HepG2 (cell line): ENCODE data around the gene PNMA8B. TPM values are rescaled to one million over a fixed set of nuclear protein-coding genes. Genes with fewer than 3 reads are reported as not detected.

ENCODE experiments used
- ATAC-seq: fragments of 200-7000 bp; cut with Tn5 transposase; 3 replicates; pipeline ENCODE4 v1.9.1; 2020; ENCODE audit warnings: mild to moderate bottlenecking, moderate library complexity
- BruUV-seq: library from RNA; stranded (reverse); fragments of 400-500 nt; replicated peaks from 2 replicates; lab custom pipeline; 2021; lab: Mats Ljungman, UMichigan
- CTCF ChIA-PET: fragments of 300-600 bp; formaldehyde crosslinking; extraction: SDS; loops from one replicate; lab custom pipeline; 2021; ENCODE audit warnings: low total read pairs, inconsistent platforms, low intra/inter-chr PET ratio; lab: Yijun Ruan, JAX
- POLR2A ChIA-PET: fragments of 350-600 bp; sonication (Branson Sonifier 250); formaldehyde crosslinking; loops from one replicate; lab custom pipeline; 2020; ENCODE audit warnings: antibody characterized with exemption, inconsistent platforms; lab: Yijun Ruan, JAX
- DNase-seq: peaks from one replicate; pipeline ENCODE4 v3.0.0-alpha.2; 2015; ENCODE audit warnings: low spot score
- FAIRE-seq: peaks from 3 replicates; lab custom pipeline; 2011; peaks lifted over from hg19 to GRCh38; lab: Jason Lieb, UNC
- H2AFZ ChIP-seq: one replicate; pipeline ENCODE4 v1.6.1; 2011; ENCODE audit warnings: low read length, inconsistent platforms
- H3K27ac ChIP-seq: fragments of 300-600 bp; 3 replicates; pipeline ENCODE4 v1.8.0; 2011; ENCODE audit warnings: mixed run types, mild to moderate bottlenecking, mixed read lengths, low read length, inconsistent platforms; ENCODE audit not compliant: insufficient read depth; ENCODE audit errors: extremely low read length
- H3K27me3 ChIP-seq, 2 experiments: fragments of 200-600 bp in 1 of 2; 2 replicates in 1 of 2; 3 replicates in 1 of 2; pipeline versions ENCODE4 v1.6.0 to v1.8.0; 2011; ENCODE audit warnings: low read length in 2 of 2, mild to moderate bottlenecking in 2 of 2, moderate library complexity in 2 of 2, inconsistent platforms in 1 of 2; ENCODE audit not compliant: insufficient read depth in 2 of 2, control insufficient read depth in 1 of 2
- H3K36me3 ChIP-seq, 2 experiments: fragments of 200-600 bp in 1 of 2; replicated peaks in 1 of 2; 2 replicates in 1 of 2; 3 replicates in 1 of 2; pipeline versions ENCODE4 v1.5.1 to v1.8.0; 2011; ENCODE audit warnings: low read length in 2 of 2, inconsistent platforms in 1 of 2; ENCODE audit not compliant: insufficient read depth in 2 of 2, control insufficient read depth in 1 of 2
- H3K4me1 ChIP-seq: 2 replicates; pipeline ENCODE4 v1.5.1; 2012; ENCODE audit warnings: low read length, inconsistent platforms; ENCODE audit not compliant: insufficient read depth
- H3K4me2 ChIP-seq: 2 replicates; pipeline ENCODE4 v1.6.0; 2011; ENCODE audit warnings: low read depth, low read length, inconsistent platforms
- H3K4me3 ChIP-seq, 3 experiments: fragments of 200-600 bp in 1 of 3; sonication (generic), shearing (Covaris generic) in 1 of 3; replicated peaks in 1 of 3; 2 replicates each; pipeline ENCODE4 v1.5.1; 2011 to 2016; ENCODE audit warnings: low read length in 3 of 3, inconsistent platforms in 2 of 3, low read depth in 2 of 3, mild to moderate bottlenecking in 2 of 3, control low read depth in 1 of 3, mixed read lengths in 1 of 3; ENCODE audit not compliant: insufficient read depth in 1 of 3
- H3K79me2 ChIP-seq: one replicate; pipeline ENCODE4 v1.6.1; 2011; ENCODE audit warnings: low read length, inconsistent platforms; ENCODE audit not compliant: insufficient read depth
- H3K9ac ChIP-seq: 2 replicates; pipeline ENCODE4 v1.6.0; 2011; ENCODE audit warnings: mild to moderate bottlenecking, low read depth, low read length, inconsistent platforms; ENCODE audit not compliant: insufficient read depth
- H3K9me3 ChIP-seq: 2 replicates; pipeline ENCODE4 v1.5.1; 2012; ENCODE audit warnings: mild to moderate bottlenecking, low read length
- H4K20me1 ChIP-seq: 2 replicates; pipeline ENCODE4 v1.6.0; 2011; ENCODE audit warnings: inconsistent platforms, mild to moderate bottlenecking, low read length, moderate library complexity; ENCODE audit not compliant: insufficient read depth
- AHR ChIP-seq: IDR thresholded peaks from 2 replicates; pipeline ENCODE4 v1.6.1; 2018; ENCODE audit warnings: missing genetic modification reagents, missing compliant biosample characterization
- CEBPB ChIP-seq: IDR thresholded peaks from 2 replicates; pipeline ENCODE4 v1.6.1; 2011; ENCODE audit warnings: low read depth, low read length, improper control_type of control experiment, borderline replicate concordance
- PAXIP1 ChIP-seq: sonication (generic); formaldehyde crosslinking; conservative IDR thresholded peaks from 2 replicates; pipeline ENCODE4 v1.4.0; 2020; ENCODE audit warnings: mild to moderate bottlenecking, missing genetic modification reagents, moderate library complexity
- RARG ChIP-seq: sonication (generic); formaldehyde crosslinking; IDR thresholded peaks from 2 replicates; pipeline ENCODE4 v1.4.0; 2020; ENCODE audit warnings: low read depth, mild to moderate bottlenecking, missing genetic modification reagents
- TBX2 ChIP-seq: sonication (generic); formaldehyde crosslinking; IDR thresholded peaks from 2 replicates; pipeline ENCODE4 v1.5.0; 2020; ENCODE audit warnings: missing genetic modification reagents, mild to moderate bottlenecking, borderline replicate concordance
- XRCC5 ChIP-seq: fragments of 200-400 bp; formaldehyde crosslinking; optimal IDR thresholded peaks from 2 replicates; pipeline ENCODE3; 2017; ENCODE audit warnings: mild to moderate bottlenecking, low read length
- ZFP82 ChIP-seq: sonication (generic); formaldehyde crosslinking; IDR thresholded peaks from 2 replicates; pipeline ENCODE4 v1.5.1; 2020; ENCODE audit warnings: mild to moderate bottlenecking, missing genetic modification reagents, borderline replicate concordance
- WGBS: methylation state at CpG from one replicate; pipeline ENCODE4 v1.1.6; 2017; ENCODE audit warnings: low lambda C conversion rate; 5-methylcytosine and 5-hydroxymethylcytosine counted together
- in situ Hi-C: cut with HindIII; loops from 2 replicates; pipeline ENCODE4 v1.10.0; 2017; ENCODE audit warnings: low pct_unique_long_range_greater_than_20kb; ENCODE audit not compliant: extremely low pct_ligation_motif_present
- intact Hi-C: fragments of 100-400 bp; cut with micrococcal nuclease; formaldehyde crosslinking; loops from one replicate; pipeline ENCODE4 v1.10.0; 2022; ENCODE audit not compliant: unreplicated experiment
- polyA plus RNA-seq, 8 experiments: library from polyadenylated mRNA; depleted of rRNA in 3 of 8; stranded (reverse) in 7 of 8; unstranded in 1 of 8; fragments of >200 nt; fragmentation: Illumina TruSeq in 4 of 8; extraction: Trizol in 4 of 8; gene quantifications; 2 replicates each; pipeline versions ENCODE4 v1.2.1 to v1.2.3, GENCODE V29; 2011 to 2016; ENCODE audit warnings: low read depth in 4 of 8, missing spikeins in 1 of 8, mixed read lengths in 1 of 8; ENCODE audit not compliant: insufficient read depth in 1 of 8
- total RNA-seq, 5 experiments: library from RNA; depleted of rRNA; stranded (reverse); fragments of >200 nt; fragmentation: Illumina TruSeq; extraction: Trizol; gene quantifications; 2 replicates each; pipeline ENCODE4 v1.2.3, GENCODE V29; 2016; ENCODE audit warnings: low read depth in 1 of 5
- TF ChIP-seq, protein P1 (sequence below): fragments of 450-650 bp; IDR thresholded peaks from 2 replicates; pipeline ENCODE4 v1.6.1; 2017; ENCODE audit warnings: mild to moderate bottlenecking
- TF ChIP-seq, protein P2 (sequence below): sonication (generic); formaldehyde crosslinking; IDR thresholded peaks from 2 replicates; pipeline ENCODE4 v1.4.0; 2020; ENCODE audit warnings: missing genetic modification reagents, borderline replicate concordance
- TF ChIP-seq, protein P3 (sequence below): sonication (generic); formaldehyde crosslinking; IDR thresholded peaks from 2 replicates; pipeline ENCODE4 v1.8.0; 2022; ENCODE audit warnings: low read depth, missing genetic modification reagents

Gene PNMA8B
- total and polyA plus RNA-seq, 2 of the 13 experiments (the other 11 are each of a cell fraction or from before 2014, with no cell fraction given) = not detected

- no peak overlapping the region for H3K27ac ChIP-seq
- no peak overlapping the region for H3K9ac ChIP-seq
- no peak overlapping the region for H3K4me3 ChIP-seq
- H3K27me3 ChIP-seq = no peaks in the 10 kb centered on the region; a peak in 1 of 5 replicates
- in situ Hi-C loops = no loop called here
- no peaks in the 10 kb centered on the region for H3K4me1 ChIP-seq
- DNase-seq (no peak), ATAC-seq (no peak), FAIRE-seq (no peak)
- H3K4me2 ChIP-seq = no peak overlapping the region
- ChIA-PET CTCF (interaction anchor here (0.6 kb wide), 1 partner anchor 66 kb away, joined by 3 read pairs; no protein-coding TSS in a partner anchor), POLR2A (no interaction called here)
- no peaks in the 10 kb centered on the region for H3K36me3 ChIP-seq
- TF ChIP-seq, protein P1, sequence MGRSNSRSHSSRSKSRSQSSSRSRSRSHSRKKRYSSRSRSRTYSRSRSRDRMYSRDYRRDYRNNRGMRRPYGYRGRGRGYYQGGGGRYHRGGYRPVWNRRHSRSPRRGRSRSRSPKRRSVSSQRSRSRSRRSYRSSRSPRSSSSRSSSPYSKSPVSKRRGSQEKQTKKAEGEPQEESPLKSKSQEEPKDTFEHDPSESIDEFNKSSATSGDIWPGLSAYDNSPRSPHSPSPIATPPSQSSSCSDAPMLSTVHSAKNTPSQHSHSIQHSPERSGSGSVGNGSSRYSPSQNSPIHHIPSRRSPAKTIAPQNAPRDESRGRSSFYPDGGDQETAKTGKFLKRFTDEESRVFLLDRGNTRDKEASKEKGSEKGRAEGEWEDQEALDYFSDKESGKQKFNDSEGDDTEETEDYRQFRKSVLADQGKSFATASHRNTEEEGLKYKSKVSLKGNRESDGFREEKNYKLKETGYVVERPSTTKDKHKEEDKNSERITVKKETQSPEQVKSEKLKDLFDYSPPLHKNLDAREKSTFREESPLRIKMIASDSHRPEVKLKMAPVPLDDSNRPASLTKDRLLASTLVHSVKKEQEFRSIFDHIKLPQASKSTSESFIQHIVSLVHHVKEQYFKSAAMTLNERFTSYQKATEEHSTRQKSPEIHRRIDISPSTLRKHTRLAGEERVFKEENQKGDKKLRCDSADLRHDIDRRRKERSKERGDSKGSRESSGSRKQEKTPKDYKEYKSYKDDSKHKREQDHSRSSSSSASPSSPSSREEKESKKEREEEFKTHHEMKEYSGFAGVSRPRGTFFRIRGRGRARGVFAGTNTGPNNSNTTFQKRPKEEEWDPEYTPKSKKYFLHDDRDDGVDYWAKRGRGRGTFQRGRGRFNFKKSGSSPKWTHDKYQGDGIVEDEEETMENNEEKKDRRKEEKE = no peak
- TF ChIP-seq PAXIP1 (CRISPR knock-in tag) (no peak), AHR (CRISPR knock-in tag) (no peak), ZFP82 (CRISPR knock-in tag) (no peak), CEBPB (no peak), TBX2 (CRISPR knock-in tag) (no peak), RARG (CRISPR knock-in tag) (no peak), XRCC5 (no peak)
- TF ChIP-seq, protein P2, sequence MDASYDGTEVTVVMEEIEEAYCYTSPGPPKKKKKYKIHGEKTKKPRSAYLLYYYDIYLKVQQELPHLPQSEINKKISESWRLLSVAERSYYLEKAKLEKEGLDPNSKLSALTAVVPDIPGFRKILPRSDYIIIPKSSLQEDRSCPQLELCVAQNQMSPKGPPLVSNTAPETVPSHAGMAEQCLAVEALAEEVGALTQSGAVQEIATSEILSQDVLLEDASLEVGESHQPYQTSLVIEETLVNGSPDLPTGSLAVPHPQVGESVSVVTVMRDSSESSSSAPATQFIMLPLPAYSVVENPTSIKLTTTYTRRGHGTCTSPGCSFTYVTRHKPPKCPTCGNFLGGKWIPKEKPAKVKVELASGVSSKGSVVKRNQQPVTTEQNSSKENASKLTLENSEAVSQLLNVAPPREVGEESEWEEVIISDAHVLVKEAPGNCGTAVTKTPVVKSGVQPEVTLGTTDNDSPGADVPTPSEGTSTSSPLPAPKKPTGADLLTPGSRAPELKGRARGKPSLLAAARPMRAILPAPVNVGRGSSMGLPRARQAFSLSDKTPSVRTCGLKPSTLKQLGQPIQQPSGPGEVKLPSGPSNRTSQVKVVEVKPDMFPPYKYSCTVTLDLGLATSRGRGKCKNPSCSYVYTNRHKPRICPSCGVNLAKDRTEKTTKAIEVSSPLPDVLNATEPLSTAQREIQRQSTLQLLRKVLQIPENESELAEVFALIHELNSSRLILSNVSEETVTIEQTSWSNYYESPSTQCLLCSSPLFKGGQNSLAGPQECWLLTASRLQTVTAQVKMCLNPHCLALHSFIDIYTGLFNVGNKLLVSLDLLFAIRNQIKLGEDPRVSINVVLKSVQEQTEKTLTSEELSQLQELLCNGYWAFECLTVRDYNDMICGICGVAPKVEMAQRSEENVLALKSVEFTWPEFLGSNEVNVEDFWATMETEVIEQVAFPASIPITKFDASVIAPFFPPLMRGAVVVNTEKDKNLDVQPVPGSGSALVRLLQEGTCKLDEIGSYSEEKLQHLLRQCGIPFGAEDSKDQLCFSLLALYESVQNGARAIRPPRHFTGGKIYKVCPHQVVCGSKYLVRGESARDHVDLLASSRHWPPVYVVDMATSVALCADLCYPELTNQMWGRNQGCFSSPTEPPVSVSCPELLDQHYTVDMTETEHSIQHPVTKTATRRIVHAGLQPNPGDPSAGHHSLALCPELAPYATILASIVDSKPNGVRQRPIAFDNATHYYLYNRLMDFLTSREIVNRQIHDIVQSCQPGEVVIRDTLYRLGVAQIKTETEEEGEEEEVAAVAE = no peak
- TF ChIP-seq, protein P3, sequence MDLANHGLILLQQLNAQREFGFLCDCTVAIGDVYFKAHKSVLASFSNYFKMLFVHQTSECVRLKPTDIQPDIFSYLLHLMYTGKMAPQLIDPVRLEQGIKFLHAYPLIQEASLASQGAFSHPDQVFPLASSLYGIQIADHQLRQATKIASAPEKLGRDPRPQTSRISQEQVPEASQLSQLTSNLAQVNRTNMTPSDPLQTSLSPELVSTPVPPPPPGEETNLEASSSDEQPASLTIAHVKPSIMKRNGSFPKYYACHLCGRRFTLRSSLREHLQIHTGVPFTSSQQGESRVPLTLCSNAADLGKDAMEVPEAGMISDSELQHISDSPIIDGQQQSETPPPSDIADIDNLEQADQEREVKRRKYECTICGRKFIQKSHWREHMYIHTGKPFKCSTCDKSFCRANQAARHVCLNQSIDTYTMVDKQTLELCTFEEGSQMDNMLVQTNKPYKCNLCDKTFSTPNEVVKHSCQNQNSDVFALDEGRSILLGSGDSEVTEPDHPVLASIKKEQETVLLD (CRISPR knock-in tag) = no peak
- H3K9me3 ChIP-seq = no peaks in the 10 kb centered on the region
- no peaks in the 10 kb centered on the region for H3K79me2 ChIP-seq
- intact Hi-C loops = no loop called here
- H2AFZ ChIP-seq = no peak overlapping the region
- BruUV-seq = no TSS peak
- no peaks in the 10 kb centered on the region for H4K20me1 ChIP-seq
- 0% methylated on average over 1 of the region's 1 CpG for WGBS
These were observed 34.7 kb downstream of the PNMA8B start for GRCh38 chr19:46460981-46461380.
